ENCODE data around the gene ADORA1.

GRCh38 chr1:203083463-203083921 lies 44.0 kb upstream of the ADORA1 start:
- TF ChIP-seq CTCF (IDR thresholded peaks at IDR 0.05; ENCODE audit: low read length) (peak; percentile 48), EZH2 (IDR thresholded peaks at IDR 0.05; ENCODE audit: borderline replicate concordance, low read length) (no peak)

All from OCI-LY1 (cell line).